NCI-H187 (cell line): ENCODE measurements around the gene TVP23A.
"Not testable (repeated sequence)": the region's sequence is repeated elsewhere in the genome, so short reads cannot be mapped to it uniquely, and the experiment has no call there.

ENCODE experiments used
- DNase-seq, 2 experiments: peaks; one replicate each; lab custom pipeline; 2025; lab: John Stamatoyannopoulos, UW

The TVP23A gene

DNA sequence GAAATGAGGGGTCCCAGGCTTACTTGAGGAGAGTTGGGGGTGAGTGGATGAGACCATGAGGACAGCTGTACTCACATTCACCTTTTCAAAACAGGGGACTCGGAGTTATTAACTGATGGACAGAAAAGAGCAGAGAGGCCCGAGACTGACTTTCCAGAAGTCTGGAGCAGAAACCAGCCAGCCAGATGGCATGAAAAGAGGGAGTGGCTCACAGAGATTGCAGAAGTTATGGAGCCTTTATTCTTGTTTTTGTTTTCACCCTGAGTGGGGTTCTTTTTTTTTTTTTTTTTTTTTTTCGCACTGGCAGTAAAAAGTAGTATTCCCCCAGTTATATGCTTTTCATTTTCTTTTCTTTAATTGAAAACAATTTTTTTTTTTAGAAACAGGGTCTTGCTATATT lies 18.9 kb downstream of the TVP23A start:
- no peak for DNase-seq

DNA sequence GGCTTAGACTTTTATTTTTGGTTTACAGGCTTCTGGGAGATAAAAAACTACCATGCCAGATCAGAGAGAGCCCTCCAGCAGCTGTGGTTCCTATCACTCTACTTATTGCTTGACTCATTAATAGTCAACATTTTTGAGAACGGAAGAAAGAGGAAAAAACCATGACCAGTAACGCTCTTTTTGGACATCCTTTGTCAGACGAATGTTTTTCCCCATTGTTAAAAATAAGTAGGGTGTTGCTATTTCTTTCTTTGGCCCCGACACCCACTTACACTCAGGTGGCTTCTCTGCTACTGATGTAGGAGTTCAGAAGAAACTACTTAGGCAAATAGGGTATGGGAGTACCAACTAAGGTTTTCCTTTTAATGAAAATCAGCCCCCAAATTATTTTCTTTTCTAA lies 27.5 kb downstream of the TVP23A start:
- DNase-seq = no peak

DNA sequence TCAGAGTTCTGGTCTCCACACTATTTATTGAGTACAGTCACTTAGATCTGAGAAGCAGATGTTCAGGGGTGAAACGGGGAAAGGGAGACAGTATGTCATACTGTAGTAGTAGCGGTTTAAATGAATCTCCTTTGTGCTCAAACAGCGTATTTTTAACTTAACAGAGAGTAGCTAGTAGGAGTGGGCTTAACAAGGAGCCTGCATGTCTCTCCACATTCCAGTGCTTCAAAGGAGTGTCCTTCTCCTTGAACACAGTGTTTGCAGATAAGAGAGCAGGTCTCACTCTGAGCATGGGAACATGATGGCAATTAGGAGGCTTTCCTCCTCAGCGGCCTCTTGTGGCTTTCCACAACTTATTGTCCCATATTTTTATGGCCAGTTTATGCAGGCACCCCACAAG lies 30.0 kb downstream of the TVP23A start:
- DNase-seq = not testable (repeated sequence)

DNA sequence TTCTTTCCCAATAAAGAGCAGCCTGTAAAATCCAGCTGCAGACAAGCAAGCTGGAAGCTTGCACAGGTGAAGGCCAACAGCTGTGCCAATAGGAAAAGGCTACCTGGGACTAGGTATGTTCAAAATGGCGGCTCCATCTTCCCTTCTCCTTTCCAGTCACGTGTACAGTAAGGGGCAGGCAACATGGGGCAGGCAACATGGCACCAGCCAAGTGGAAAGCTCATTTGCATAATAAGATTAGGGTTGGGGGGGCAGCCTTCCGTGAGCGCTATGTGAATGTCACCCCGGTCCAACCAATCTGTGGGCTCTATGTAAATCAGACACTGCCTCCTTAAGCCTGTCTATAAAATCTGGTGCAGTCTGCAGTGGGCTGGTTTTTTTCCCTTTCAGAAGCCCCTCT lies 31.3 kb downstream of the TVP23A start:
- DNase-seq = no peak

DNA sequence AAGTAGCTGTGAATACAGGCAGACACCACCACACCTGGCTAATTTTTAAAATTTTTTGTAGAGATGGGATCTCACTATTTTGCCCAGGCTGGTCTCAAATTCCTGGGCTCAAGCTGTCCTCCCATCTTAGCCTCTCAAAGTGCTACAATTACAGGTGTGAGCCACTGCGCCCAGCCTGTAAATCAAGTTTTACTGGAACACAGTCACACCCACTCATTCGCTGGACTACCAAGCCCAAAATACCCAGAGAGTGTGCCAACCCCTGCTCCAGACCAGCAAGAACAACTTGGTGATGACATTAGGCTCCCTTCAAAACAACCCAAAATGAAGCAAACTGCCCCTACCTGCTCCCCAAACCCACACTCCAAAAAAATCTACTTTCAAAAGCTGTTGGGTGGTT lies 36.0 kb downstream of the TVP23A start:
- no peak for DNase-seq

DNA sequence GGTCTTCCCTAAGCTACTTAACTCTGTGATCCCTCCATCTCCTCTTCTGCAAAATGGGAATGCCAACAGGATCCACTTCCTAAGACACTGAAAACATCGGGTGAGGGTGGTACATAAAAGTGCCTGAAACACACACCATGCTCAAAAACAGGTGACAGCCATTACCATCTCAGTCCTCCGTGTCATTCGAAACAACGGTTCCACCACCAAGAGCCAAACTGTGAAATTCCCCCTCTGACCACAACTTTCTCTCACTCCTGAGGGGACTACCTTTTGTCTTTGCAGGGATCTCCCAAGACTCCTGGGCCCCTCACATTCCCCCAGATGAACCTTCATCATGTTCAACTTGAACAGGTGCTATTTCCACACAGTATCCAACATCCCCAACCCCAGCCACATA lies 38.0 kb downstream of the TVP23A start:
- DNase-seq = no peak

DNA sequence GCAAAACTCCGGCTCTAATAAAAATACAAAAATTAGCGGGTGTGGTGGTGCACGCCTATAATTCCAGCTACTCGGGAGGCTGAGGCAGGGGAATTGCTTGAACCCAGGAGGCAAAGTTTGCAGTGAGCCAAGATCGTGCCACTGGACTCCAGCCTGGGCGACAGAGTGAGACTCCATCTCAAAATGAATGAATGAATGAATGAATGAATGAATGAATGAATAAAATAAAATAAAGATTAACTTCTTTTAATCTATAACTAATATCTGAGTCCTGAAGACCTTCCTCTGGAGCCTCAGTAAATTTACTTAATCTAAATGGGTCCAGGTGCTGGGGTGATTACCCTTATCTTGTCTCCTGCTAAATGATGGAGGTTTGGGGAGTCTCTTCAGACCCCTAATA lies 38.7 kb downstream of the TVP23A start:
- not testable (repeated sequence) for DNase-seq

DNA sequence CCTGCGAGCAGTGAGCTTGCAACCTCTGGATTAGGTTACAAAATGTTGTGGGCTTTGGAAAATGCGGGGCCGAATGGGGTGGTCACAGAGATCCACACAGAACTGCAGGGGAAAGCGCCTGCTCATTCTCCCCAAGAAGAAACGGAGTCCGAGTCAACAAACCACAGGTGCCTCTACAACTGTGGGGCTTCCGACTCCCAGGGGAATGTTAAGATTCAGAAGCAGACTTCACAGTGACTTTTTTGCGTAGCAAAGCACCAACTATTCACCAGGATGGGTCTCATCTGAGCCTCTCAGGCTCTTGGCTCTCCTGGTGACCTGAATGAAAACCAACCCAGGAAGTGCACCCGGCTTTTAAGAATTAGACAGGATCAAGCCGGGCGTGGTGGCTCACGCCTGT lies 41.2 kb downstream of the TVP23A start:
- DNase-seq = no peak

DNA sequence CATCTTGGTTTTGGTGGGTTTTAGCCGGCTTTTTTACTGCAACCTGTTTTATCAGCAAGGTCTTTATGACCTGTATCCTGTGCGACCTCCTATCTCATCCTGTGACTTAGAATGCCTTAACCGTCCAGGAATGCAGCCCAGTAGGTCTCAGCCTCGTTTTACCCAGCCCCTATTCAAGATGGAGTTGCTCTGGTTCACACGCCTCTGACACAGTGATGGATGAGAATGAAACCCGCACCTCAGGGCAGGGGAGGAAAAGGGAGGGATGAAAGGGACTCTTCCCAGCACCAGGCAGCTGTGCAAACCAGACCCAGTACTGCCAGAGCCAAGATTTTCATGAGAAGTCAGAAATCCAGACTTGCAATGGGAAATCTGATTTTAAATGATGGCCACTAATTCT lies 41.7 kb downstream of the TVP23A start:
- DNase-seq = not testable (repeated sequence)

DNA sequence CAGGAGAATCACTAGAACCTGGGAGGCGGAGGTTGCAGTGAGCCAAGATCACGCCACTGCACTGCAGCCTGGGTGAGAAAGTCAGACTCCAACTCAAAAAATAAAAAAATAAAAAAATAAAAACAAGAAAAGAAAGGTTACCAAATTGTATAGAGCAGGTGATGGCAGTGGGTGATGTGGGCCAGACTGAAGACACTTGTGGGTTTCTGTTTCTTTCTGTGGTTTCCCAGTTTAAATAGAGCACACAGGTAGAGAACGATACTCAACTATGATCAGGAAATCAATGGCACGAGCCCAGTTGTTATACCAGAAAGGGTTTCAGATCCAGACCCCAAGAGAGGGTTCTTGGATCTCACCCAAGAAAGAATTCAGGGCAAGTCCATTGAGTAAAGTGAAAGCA lies 42.3 kb downstream of the TVP23A start:
- DNase-seq = no peak

DNA sequence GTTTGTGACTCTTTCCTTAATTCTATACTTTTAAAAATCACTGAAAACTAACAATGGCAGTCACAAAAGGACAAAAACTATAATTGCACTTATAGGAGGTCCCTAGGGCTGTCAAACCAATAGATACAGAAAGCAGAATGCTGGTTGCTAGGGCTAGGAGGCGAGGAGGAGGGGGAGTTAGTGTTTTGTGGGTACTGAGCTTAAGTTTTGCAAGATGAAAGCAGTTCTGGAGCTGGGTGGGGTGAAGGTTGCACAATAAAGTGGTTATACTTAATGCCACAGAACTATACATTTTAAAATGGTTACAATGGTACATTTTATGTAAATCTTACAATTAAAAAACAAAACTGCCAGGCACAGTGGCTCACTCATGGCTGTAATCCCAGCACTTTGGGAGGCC lies 47.7 kb downstream of the TVP23A start:
- no peak for DNase-seq

DNA sequence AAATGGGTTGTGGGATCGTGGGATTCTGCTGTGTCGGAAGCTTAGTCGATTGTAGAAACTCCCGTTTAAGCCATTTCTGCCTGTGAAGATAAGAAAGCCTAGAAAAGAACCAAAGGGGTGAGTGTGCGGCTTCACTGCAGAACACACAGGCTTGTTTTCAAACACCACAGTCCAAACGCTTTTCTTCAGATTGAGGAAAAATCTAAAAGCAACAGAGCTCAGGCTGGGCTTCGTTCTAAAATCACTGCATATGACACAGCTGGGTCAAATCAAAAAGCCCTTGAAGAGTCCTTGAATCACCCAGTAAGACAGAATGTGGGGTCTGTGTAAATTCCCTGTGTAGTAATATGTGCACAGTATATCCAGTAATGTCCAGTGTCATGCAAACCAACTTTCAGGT lies 49.2 kb downstream of the TVP23A start:
- DNase-seq = no peak

DNA sequence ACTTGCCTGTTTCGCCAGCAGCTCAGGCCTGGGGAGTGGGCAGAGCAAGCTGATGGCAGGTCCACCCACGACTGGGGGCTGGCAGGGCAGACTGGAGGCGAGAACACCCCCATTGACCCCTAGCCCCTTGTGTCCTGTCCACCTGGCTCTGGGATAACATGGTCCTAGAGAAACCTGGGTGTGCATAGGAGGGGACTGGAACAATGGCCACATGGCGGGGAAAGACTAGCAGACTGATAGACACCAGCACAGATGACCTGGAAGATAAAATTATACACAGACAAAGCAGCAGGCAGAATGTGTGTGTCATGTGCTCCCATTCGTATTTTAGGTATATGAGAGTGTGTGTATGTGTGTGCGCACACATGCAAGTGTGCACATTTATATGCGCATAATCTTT lies 51.5 kb downstream of the TVP23A start:
- no peak for DNase-seq

DNA sequence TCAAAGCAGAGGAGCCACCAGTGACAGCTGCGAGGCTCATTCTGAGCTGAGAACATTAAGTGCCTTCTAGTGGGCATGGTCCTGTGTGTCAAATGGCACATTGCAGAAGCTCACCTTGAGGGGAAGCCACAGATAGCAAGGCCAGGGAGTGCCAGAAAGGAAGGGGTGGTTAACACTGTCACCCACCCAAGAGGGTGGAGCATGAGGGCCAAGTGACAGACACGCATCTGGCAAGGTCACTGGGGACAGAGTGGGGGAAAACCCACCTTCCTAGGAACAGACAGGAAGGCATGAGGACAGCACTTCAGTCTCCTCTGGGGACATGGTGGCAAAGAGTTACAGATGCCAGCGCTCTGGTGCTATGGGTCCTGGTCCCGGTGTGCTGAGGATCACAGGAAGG lies 52.8 kb downstream of the TVP23A start:
- DNase-seq = no peak

DNA sequence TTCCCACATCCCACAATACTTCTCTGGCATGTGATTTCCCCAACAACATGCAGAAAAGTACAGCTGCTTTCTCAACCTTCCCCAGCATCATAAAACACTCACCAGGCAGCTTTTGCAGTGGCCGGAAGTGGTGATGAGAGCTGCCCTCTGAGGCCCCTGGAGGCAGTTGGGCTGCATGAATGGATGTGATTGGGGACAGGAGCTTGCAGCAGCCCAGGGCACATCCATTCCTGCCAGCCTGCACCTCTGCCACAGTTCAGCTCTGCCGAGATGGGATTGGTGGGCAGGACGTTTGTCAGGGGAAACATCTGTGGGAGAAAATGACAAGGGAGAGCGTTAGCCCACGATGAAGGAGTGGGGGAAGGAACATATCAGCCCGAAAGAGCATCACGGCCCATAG lies 55.1 kb downstream of the TVP23A start:
- DNase-seq = no peak

DNA sequence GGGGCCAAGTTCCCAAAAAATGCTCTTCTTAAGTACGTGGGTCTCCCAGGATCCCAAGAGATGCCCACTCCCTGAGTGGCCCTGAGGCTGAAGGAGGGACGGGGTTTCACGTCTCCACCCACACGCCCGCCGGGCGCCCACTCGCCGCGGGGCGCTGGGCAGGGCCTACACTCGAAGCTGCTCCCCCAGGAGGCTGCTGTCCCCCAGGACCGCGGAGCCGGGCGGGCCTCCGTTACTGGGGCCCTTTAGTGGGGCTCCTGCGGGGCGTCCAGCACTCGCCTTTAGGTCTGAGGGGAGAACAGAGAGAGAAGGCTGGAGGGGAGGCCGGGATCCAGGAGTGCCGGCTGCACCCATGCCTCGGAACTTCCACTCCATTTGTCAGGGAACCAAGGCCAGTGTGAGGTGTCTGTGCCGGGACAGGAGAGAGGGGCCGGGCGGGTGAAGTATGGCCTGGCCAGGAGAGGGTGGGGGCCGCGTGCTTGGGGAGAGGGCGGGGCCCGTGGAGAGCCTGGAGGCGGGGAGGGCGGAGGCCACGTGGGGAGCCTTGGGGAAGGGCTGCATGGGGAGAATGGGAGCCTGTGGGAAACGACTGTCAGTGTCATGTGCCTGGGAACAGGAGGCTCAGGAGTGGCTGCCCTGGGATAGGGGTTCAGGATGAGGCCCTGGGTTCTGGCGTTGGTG lies 56.1 kb downstream of the TVP23A start:
- no peak for DNase-seq

DNA sequence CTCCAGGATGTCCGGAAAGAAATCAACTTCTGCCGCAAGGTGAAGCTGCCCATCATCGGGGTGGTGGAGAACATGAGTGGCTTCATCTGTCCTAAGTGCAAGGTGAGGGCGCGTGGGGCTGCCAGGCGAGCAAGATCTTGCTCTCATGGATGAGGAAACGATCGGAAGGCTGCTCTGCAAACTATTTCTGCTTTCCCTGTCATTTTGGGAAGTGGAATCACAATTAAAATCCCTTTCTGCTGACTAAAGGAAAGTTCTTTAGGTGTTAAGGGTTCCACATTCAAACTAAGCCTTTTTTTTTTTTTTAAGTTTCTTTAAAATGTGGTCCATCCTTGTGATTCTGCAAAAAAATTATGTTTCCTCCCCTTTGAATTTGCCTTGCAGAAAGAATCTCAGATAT lies 57.2 kb downstream of the TVP23A start:
- no peak for DNase-seq

DNA sequence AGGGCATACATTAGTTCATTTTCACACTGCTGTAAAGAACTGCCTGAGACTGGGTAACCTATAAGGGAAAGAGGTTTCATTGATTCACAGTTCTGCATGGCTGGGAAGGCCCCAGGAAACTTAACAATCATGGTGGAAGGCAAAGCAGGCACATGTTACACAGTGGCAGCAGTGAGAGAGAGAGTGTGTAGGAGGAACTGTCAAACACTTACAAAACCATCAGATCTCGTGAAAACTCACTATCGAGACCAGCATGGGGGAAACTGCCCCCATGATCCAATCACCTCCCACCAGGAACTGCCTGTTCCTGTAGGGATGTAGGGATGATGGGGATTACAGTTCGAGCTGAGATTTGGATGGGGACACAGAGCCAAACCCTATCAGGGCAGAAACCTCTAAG lies 57.7 kb downstream of the TVP23A start:
- DNase-seq = no peak

DNA sequence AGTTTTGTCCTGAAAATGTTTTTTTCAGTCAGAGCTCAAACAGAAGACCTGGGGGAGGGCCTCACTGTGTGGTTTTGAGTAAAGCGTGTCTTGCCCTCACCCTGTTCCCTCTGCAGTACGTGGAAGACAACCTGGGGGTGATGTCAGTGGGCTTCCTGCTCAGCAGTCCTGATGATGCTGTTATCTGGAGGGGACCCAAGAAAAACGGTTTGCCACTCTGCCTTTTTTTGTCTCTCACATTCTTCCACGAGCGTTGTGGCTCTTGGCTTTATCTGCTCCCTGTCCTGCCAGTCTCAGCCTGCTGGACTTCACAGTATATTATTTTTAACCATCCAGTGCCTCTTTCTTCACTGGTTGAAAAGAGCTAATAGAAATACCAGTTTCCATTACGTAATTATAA lies 62.0 kb downstream of the TVP23A start:
- no peak for DNase-seq

DNA sequence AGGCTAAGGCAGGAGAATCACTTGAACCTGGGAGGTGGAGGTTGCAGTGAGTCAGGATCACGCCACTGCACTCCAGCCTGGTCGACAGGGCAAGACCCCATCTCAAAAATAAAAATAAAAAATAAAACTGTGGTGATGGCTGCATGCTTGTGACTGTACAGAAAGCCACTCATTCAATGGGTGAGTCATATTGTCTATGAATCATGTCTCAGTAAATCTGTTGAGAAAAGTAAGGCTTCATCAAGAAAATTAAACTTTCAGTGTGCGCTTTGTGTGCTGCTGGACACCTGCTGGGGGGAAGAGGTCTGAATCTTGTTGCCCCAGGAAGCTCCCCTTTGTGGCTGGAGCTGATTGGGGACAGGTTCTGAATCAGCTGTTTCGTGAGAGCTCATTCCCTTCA lies 63.7 kb downstream of the TVP23A start:
- DNase-seq = no peak

DNA sequence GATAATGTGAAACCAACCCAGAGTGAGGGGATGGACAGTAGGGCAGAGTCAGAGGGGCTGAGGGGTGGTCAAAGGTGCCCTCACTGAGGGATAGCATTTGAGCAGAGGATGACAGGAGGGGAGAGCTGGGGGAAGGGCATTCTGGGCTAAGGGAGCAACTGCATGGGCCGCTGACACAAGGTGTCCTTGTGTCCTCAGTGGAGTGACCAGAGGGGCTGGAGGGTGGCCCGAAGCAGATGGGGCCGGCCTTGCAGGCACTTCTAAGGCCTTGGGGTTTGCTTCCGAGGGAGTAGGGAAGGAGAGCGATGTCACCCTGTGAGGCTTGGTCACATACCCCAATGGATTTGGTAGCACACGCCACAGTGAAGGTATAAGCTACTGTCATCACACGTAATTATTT lies 64.9 kb downstream of the TVP23A start:
- no peak for DNase-seq

DNA sequence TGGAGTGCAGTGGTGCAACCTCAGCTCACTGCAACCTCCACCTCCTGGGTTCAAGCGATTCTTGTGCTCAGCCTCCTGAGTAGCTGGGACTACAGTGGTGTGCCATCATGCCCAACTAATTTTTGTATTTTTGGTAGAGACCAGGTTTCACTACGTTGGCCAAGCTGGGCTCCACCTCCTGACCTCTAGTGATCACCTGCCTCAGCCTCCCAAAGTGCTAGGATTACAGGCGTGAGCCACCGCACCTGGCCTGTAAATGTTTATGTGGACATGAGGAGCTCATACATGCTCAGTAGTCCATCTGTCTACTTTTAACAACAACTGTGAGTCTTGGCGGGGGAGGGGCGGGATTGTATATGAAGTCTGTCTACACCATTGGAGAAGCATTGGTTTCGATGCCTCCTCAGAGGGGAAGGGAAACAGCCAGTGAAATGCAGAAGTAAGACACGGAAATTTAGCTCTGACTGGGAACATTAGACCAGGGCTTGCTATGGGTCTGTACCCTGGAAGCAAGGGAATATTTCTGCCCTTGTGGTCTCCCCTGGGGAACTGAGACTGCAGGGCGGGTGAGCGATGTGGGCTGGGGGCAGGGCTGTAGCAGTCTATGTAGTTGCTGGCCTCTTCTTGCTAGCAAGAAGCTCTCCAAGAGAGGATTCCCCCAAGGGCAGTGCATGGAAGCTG lies 65.6 kb downstream of the TVP23A start:
- DNase-seq = no peak

DNA sequence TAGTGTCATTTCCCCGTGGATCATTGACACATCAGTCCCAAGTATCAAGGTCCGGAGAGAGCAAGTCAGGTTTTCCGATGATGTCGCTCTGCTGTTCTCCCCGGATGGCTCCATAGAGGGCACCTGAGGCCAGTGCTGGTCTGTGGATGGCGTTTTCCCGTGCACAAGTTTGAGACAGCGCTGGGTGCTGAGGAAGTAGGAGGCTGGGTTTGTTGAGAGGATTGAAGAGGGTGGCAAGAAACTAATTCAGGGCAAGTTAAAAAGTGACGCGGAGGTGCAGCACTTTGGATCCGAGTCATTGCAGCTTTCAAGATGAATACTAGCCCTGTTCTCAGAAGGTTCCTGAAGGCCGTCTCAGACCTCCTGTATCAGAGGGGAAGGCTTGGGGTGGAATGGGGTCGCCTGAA lies 67.3 kb downstream of the TVP23A start:
- DNase-seq = no peak

DNA sequence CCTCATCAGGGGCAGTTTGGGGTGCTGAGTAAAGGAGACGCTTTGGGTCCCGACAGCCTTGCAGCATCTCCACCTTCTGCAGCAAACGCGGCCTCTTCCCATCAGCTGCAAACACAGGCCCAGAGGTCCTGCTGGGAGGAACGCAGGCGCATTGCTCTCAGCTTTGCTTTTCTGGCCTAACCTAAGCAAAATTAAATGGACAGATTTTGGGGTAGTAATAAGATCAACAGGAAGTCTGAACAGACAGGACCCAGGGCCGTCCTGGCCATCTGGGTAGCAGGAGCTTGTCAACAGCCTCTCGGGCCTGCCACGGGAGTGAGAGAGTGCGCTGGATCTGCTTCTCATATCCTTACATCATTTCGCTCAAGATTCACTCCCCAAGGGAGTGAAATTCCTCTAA lies 67.8 kb downstream of the TVP23A start:
- DNase-seq = no peak
